H1 (cell line): ENCODE data around the gene LPP. TPM values are rescaled to one million over a fixed set of nuclear protein-coding genes. Genes with fewer than 3 reads are reported as not detected.

Source experiments
- CTCF ChIA-PET: fragments of 300-600 bp; sonication (Branson Sonifier 250); formaldehyde crosslinking; loops from one replicate; lab custom pipeline; 2021; ENCODE audit not compliant: partially characterized antibody; lab: Charles Lee
- POLR2A ChIA-PET: fragments of 300-600 bp; sonication (Branson Sonifier 250); formaldehyde crosslinking; loops from one replicate; lab custom pipeline; 2021; ENCODE audit warnings: inconsistent platforms; ENCODE audit not compliant: partially characterized antibody; lab: Charles Lee
- DNase-seq, 2 experiments: peaks; one replicate each; pipeline versions ENCODE4 v3.0.0 to v3.0.0-alpha.2; 2010 to 2022; ENCODE audit warnings: low spot score in 2 of 2, low read depth in 1 of 2, mixed read lengths in 1 of 2
- FAIRE-seq: peaks from 2 replicates; lab custom pipeline; 2011; peaks lifted over from hg19 to GRCh38; lab: Jason Lieb, UNC
- H2AFZ ChIP-seq: 2 replicates; pipeline ENCODE4 v1.8.1; 2012; ENCODE audit warnings: low read length, inconsistent platforms
- H2AK5ac ChIP-seq: 2 replicates; pipeline ENCODE4 v1.6.1; 2013; ENCODE audit warnings: low read depth, low read length
- H2BK120ac ChIP-seq: replicated peaks from 2 replicates; pipeline ENCODE3; 2013; ENCODE audit warnings: low read depth, low read length, inconsistent platforms
- H2BK12ac ChIP-seq: 2 replicates; pipeline ENCODE4 v1.6.1; 2013; ENCODE audit warnings: low read depth, low read length
- H2BK15ac ChIP-seq: 2 replicates; pipeline ENCODE4 v1.6.1; 2013; ENCODE audit warnings: low read length
- H2BK20ac ChIP-seq: 2 replicates; pipeline ENCODE4 v1.6.1; 2013; ENCODE audit warnings: low read length
- H2BK5ac ChIP-seq: 2 replicates; pipeline ENCODE4 v1.6.1; 2013; ENCODE audit warnings: low read depth, low read length
- H3K14ac ChIP-seq: 2 replicates; pipeline ENCODE4 v1.6.1; 2013; ENCODE audit warnings: inconsistent platforms; ENCODE audit not compliant: insufficient read length
- H3K18ac ChIP-seq: 2 replicates; pipeline ENCODE4 v1.6.1; 2013; ENCODE audit warnings: low read length; ENCODE audit errors: extremely low read depth
- H3K23ac ChIP-seq: 2 replicates; pipeline ENCODE4 v1.6.1; 2013; ENCODE audit warnings: inconsistent platforms; ENCODE audit not compliant: insufficient read length
- H3K23me2 ChIP-seq: 2 replicates; pipeline ENCODE4 v1.6.1; 2013; ENCODE audit warnings: low read depth, low read length
- H3K27ac ChIP-seq: 2 replicates; pipeline ENCODE4 v1.6.1; 2011; ENCODE audit warnings: low read depth, low read length, inconsistent platforms
- H3K27me3 ChIP-seq, 4 experiments: replicated peaks in 1 of 4; 1 replicate in 1 of 4; 2 replicates in 3 of 4; pipeline versions ENCODE4 v1.6.1 to v1.8.1; 2011 to 2013; ENCODE audit warnings: low read length in 3 of 4, mild to moderate bottlenecking in 3 of 4, inconsistent platforms in 2 of 4, mixed read lengths in 2 of 4, moderate library complexity in 1 of 4; ENCODE audit not compliant: control insufficient read depth in 3 of 4, insufficient read depth in 3 of 4; ENCODE audit errors: extremely low read depth in 1 of 4
- H3K36me3 ChIP-seq, 4 experiments: 2 replicates each; pipeline versions ENCODE4 v1.6.1 to v1.8.1; 2011 to 2013; ENCODE audit warnings: mild to moderate bottlenecking in 4 of 4, low read length in 3 of 4, moderate library complexity in 2 of 4, control low read depth in 1 of 4, inconsistent platforms in 1 of 4; ENCODE audit not compliant: insufficient read depth in 4 of 4, control insufficient read depth in 2 of 4
- H3K4ac ChIP-seq: replicated peaks from 2 replicates; pipeline ENCODE3; 2013; ENCODE audit warnings: low read length, low read depth, mixed read lengths, inconsistent platforms; ENCODE audit not compliant: insufficient read length
- H3K4me1 ChIP-seq, 4 experiments: replicated peaks in 1 of 4; 1 replicate in 1 of 4; 2 replicates in 3 of 4; pipeline versions ENCODE4 v1.6.1 to v1.8.1; 2011 to 2013; ENCODE audit warnings: low read length in 3 of 4, inconsistent platforms in 2 of 4, mixed read lengths in 1 of 4; ENCODE audit not compliant: insufficient read depth in 4 of 4, control insufficient read depth in 3 of 4
- H3K4me2 ChIP-seq, 2 experiments: 2 replicates each; pipeline versions ENCODE4 v1.6.1 to v1.8.1; 2011 to 2013; ENCODE audit warnings: low read depth in 2 of 2, low read length in 2 of 2, control low read depth in 1 of 2, inconsistent platforms in 1 of 2, mild to moderate bottlenecking in 1 of 2; ENCODE audit not compliant: insufficient read depth in 1 of 2
- H3K4me3 ChIP-seq, 4 experiments: fragments of 200-600, 300-600 bp in 1 of 4; sonication (generic), shearing (Covaris generic), sonication (Bioruptor Twin) in 1 of 4; 2 replicates each; pipeline versions ENCODE4 v1.5.1 to v1.8.1; 2011 to 2016; ENCODE audit warnings: low read length in 4 of 4, low read depth in 3 of 4, control low read depth in 2 of 4, inconsistent platforms in 2 of 4, mild to moderate bottlenecking in 2 of 4, mixed read lengths in 1 of 4, moderate library complexity in 1 of 4; ENCODE audit not compliant: insufficient read depth in 2 of 4; ENCODE audit errors: extremely low read depth in 1 of 4
- H3K56ac ChIP-seq: replicated peaks from 2 replicates; pipeline ENCODE3; 2013; ENCODE audit warnings: low read depth, mild to moderate bottlenecking, mixed read lengths, low read length, inconsistent platforms; ENCODE audit not compliant: insufficient read length
- H3K79me1 ChIP-seq: 2 replicates; pipeline ENCODE4 v1.6.1; 2013; ENCODE audit warnings: low read depth, low read length, control low read depth
- H3K79me2 ChIP-seq, 2 experiments: 2 replicates each; pipeline versions ENCODE4 v1.6.1 to v1.8.1; 2012 to 2013; ENCODE audit warnings: low read length in 2 of 2, mild to moderate bottlenecking in 2 of 2, inconsistent platforms in 1 of 2; ENCODE audit not compliant: insufficient read depth in 2 of 2, control insufficient read depth in 1 of 2
- H3K9ac ChIP-seq, 4 experiments: replicated peaks in 1 of 4; 1 replicate in 1 of 4; 2 replicates in 3 of 4; pipeline versions ENCODE4 v1.6.1 to v1.8.1; 2011 to 2013; ENCODE audit warnings: low read depth in 3 of 4, low read length in 3 of 4, control low read depth in 2 of 4, mild to moderate bottlenecking in 2 of 4, moderate library complexity in 2 of 4, inconsistent platforms in 1 of 4; ENCODE audit errors: extremely low read depth in 1 of 4
- H3K9me3 ChIP-seq, 2 experiments: 2 replicates each; pipeline versions ENCODE4 v1.6.1 to v1.8.1; 2012 to 2013; ENCODE audit warnings: mild to moderate bottlenecking in 2 of 2, moderate library complexity in 2 of 2, control low read depth in 1 of 2, inconsistent platforms in 1 of 2, low read depth in 1 of 2, low read length in 1 of 2, mixed read lengths in 1 of 2; ENCODE audit not compliant: insufficient read depth in 2 of 2
- H4K20me1 ChIP-seq, 2 experiments: replicated peaks in 1 of 2; 2 replicates each; pipeline versions ENCODE3 to v1.8.1; 2011 to 2013; ENCODE audit warnings: inconsistent platforms in 2 of 2, low read length in 2 of 2, mild to moderate bottlenecking in 1 of 2; ENCODE audit not compliant: insufficient read depth in 2 of 2, control insufficient read depth in 1 of 2
- H4K5ac ChIP-seq: 2 replicates; pipeline ENCODE4 v1.6.1; 2013; ENCODE audit warnings: low read length, low read depth, mixed read lengths, inconsistent platforms; ENCODE audit not compliant: insufficient read length
- H4K8ac ChIP-seq: 2 replicates; pipeline ENCODE4 v1.8.0; 2013; ENCODE audit warnings: mild to moderate bottlenecking, moderate library complexity, low read length, inconsistent platforms; ENCODE audit not compliant: insufficient read depth; ENCODE audit errors: extremely low read depth
- H4K91ac ChIP-seq: replicated peaks from 2 replicates; pipeline ENCODE3; 2013; ENCODE audit warnings: low read length, mixed read lengths, inconsistent platforms; ENCODE audit not compliant: insufficient read length
- ASH2L ChIP-seq: fragments of 200-600, 300-600 bp; sonication (generic); IDR thresholded peaks from one replicate; pipeline ENCODE4 v1.7.1; 2017; ENCODE audit warnings: low read length
- ATF2 ChIP-seq: IDR thresholded peaks from 2 replicates; pipeline ENCODE4 v1.6.1; 2012; ENCODE audit warnings: low read length, inconsistent platforms
- CBX5 ChIP-seq: fragments of 300-800, 300-1000 bp; sonication (generic); IDR thresholded peaks from 2 replicates; pipeline ENCODE4 v1.7.1; 2016; ENCODE audit warnings: antibody characterized with exemption, low read length, low read depth
- CHD2 ChIP-seq: IDR thresholded peaks from 2 replicates; pipeline ENCODE4 v1.6.1; 2012; ENCODE audit warnings: low read length, improper control_type of control experiment
- EGR1 ChIP-seq: IDR thresholded peaks from 2 replicates; pipeline ENCODE4 v1.6.1; 2011; ENCODE audit warnings: low read depth, low read length, borderline replicate concordance
- FOSL1 ChIP-seq: IDR thresholded peaks from 2 replicates; pipeline ENCODE4 v1.6.1; 2011; ENCODE audit warnings: mild to moderate bottlenecking, low read depth, low read length, moderate library complexity; ENCODE audit not compliant: insufficient read depth
- HDAC2 ChIP-seq, 2 experiments: fragments of 300-600 bp in 1 of 2; sonication (generic) in 1 of 2; IDR thresholded peaks; 2 replicates each; pipeline ENCODE4 v1.6.1; 2011 to 2012; ENCODE audit warnings: low read depth in 2 of 2, low read length in 2 of 2, mild to moderate bottlenecking in 2 of 2, moderate library complexity in 2 of 2, borderline replicate concordance in 1 of 2, inconsistent platforms in 1 of 2
- NRF1 ChIP-seq: IDR thresholded peaks from 2 replicates; pipeline ENCODE4 v1.6.1; 2011; ENCODE audit warnings: mild to moderate bottlenecking, low read depth, low read length, improper control_type of control experiment
- POLR2A ChIP-seq, 2 experiments: IDR thresholded peaks; 1 replicate in 1 of 2; 2 replicates in 1 of 2; pipeline ENCODE4 v1.6.1; 2011; ENCODE audit warnings: low read depth in 2 of 2, low read length in 2 of 2, mild to moderate bottlenecking in 2 of 2; ENCODE audit errors: control extremely low read depth in 1 of 2
- RAD21 ChIP-seq, 2 experiments: IDR thresholded peaks in 1 of 2; conservative IDR thresholded peaks in 1 of 2; 2 replicates each; pipeline ENCODE4 v1.6.1; 2011; ENCODE audit warnings: low read depth in 2 of 2, low read length in 2 of 2, improper control_type of control experiment in 1 of 2, inconsistent platforms in 1 of 2, mild to moderate bottlenecking in 1 of 2, moderate library complexity in 1 of 2
- RBBP5 ChIP-seq: IDR thresholded peaks from 2 replicates; pipeline ENCODE4 v1.7.1; 2012; ENCODE audit warnings: low read depth, mild to moderate bottlenecking, inconsistent platforms, low read length, moderate library complexity, borderline replicate concordance
- SIRT6 ChIP-seq: IDR thresholded peaks from one replicate; pipeline ENCODE4 v1.7.1; 2012; ENCODE audit warnings: low read length, inconsistent platforms
- SUZ12 ChIP-seq: fragments of 200-600 bp; sonication (generic); IDR thresholded peaks from 2 replicates; pipeline ENCODE4 v1.6.1; 2012; ENCODE audit warnings: mild to moderate bottlenecking, inconsistent platforms, low read length, moderate library complexity, mixed read lengths
- WGBS, 2 experiments: shearing (Covaris generic) in 1 of 2; methylation state at CpG; one replicate each; pipeline versions ENCODE4 v1.1.6 to v1.1.7; 2013 to 2015; ENCODE audit warnings: low lambda C conversion rate in 2 of 2, mixed read lengths in 2 of 2, inconsistent platforms in 1 of 2, low coverage in 1 of 2, missing lambda C conversion rate in 1 of 2; ENCODE audit not compliant: insufficient replicate concordance in 2 of 2, insufficient coverage in 1 of 2, insufficient read length in 1 of 2; ENCODE audit errors: extremely low coverage in 1 of 2, missing lambda C conversion rate in 1 of 2; 5-methylcytosine and 5-hydroxymethylcytosine counted together
- polyA plus RNA-seq, 7 experiments: library from polyadenylated mRNA; depleted of rRNA in 3 of 7; stranded (reverse) in 5 of 7; unstranded in 2 of 7; fragments of >200 nt in 5 of 7; fragments of 200-250 nt in 2 of 7; gene quantifications; 1 replicate in 5 of 7; 2 replicates in 1 of 7; 4 replicates in 1 of 7; pipeline versions ENCODE4 v1.2.1 to v1.2.3, GENCODE V29; 2011 to 2013; ENCODE audit warnings: missing spikeins in 2 of 7, mixed read lengths in 2 of 7
- total RNA-seq: library from RNA; stranded (reverse); fragmentation: NEBNext Ultra II Directional; extraction: Animal tissue kit (Norgen Biotek cat#: 25700); gene quantifications from 2 replicates; pipeline ENCODE4 v1.2.1, GENCODE V29; 2021

LPP gene
- total and polyA plus RNA-seq, 2 of the 8 experiments (the other 6 are each of a cell fraction or from before 2014, with no cell fraction given): 10.0 to 53.3 TPM

- POLR2A ChIA-PET: interaction anchor here (0.6 kb wide), 1 partner anchor 17 kb away, joined by 3 read pairs; no protein-coding TSS in a partner anchor
- TF ChIP-seq HDAC2 (IDR thresholded peaks at IDR 0.05; ENCODE audit: borderline replicate concordance in 1 of 2, low read depth in 2 of 2, low read length in 2 of 2) (no peak), CHD2 (no peak), EGR1 (no peak), RBBP5 (no peak), ASH2L (no peak), ATF2 (no peak), SIRT6 (no peak), POLR2A (IDR thresholded peaks at IDR 0.05; ENCODE audit: control extremely low read depth in 1 of 2, low read depth in 2 of 2, low read length in 2 of 2) (no peak), SUZ12 (no peak), FOSL1 (no peak), NRF1 (no peak), RAD21 (IDR thresholded peaks at IDR 0.05 in 1 of 2, conservative IDR thresholded peaks at IDR 0.05 in 1 of 2; ENCODE audit: low read depth in 2 of 2, low read length in 2 of 2) (no peak), CBX5 (no peak)
Measured at GRCh38 chr3:188528396-188528795, 374.4 kb downstream of the LPP start.

More at GRCh38 chr3:188528396-188528795, 374.4 kb downstream of the LPP start:
- no peak overlapping the region for H4K91ac ChIP-seq
- no peak overlapping the region for H4K5ac ChIP-seq
- H3K79me2 ChIP-seq: no peaks in the 10 kb centered on the region
- H2BK12ac ChIP-seq: no peak overlapping the region
- no peaks in the 10 kb centered on the region for H4K20me1 ChIP-seq
- FAIRE-seq: no peak
- no peak for DNase-seq
- no peak overlapping the region for H3K18ac ChIP-seq
- CTCF ChIA-PET: interaction anchor here (0.9 to 1.2 kb wide), 2 partner anchors 371 to 427 kb away, joined by 3 to 4 read pairs; no protein-coding TSS in a partner anchor
- no peaks in the 10 kb centered on the region for H3K23me2 ChIP-seq
- H4K8ac ChIP-seq: no peak overlapping the region
- H2BK120ac ChIP-seq: no peak overlapping the region
- H3K4me2 ChIP-seq: no peak overlapping the region
- no peak overlapping the region for H2BK5ac ChIP-seq
- H3K27ac ChIP-seq: no peak overlapping the region
- no peaks in the 10 kb centered on the region for H3K4me1 ChIP-seq
- H3K36me3 ChIP-seq: no peaks in the 10 kb centered on the region
- no peak overlapping the region for H3K4ac ChIP-seq
- H3K23ac ChIP-seq: no peak overlapping the region
- H2AK5ac ChIP-seq: no peak overlapping the region
- no peak overlapping the region for H2BK15ac ChIP-seq
- H3K9me3 ChIP-seq: no peaks in the 10 kb centered on the region
- no peaks in the 10 kb centered on the region for H3K79me1 ChIP-seq
- WGBS, 2 experiments: 86% methylated on average over 3 of the region's 3 CpGs; no CpG with 5 or more reads in 1 of the 2 experiments
- H3K14ac ChIP-seq: no peak overlapping the region
- H2BK20ac ChIP-seq: no peak overlapping the region
- H3K9ac ChIP-seq: no peak overlapping the region
- H2AFZ ChIP-seq: no peak overlapping the region
- no peak overlapping the region for H3K56ac ChIP-seq
- no peak overlapping the region for H3K4me3 ChIP-seq
- H3K27me3 ChIP-seq: no peaks in the 10 kb centered on the region
